Measurements from ENCODE around the gene PDE3A.

PDE3A gene

DNA sequence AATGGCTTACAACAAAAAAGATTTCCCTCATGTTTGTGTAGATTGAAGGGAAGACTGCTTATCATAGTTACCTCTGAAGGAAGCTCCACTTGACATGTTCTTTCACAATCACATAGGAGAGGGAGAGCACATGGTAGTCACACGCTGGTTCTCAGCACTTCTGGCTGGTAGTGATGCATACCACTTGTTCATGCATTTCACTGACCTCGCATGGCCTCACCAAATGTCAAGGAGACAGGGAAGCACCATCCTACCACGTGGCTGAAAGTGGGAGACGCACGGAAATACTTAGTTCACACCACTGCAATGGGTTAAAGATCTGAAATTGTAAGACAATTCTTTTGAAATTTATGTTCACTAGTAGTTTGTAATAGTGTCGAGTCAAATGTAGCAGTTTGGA is 74.0 kb downstream of the PDE3A start:
- H3K36me3 ChIP-seq (ENCODE audit: control insufficient read depth, insufficient read depth, low read length) = no peaks in the 10 kb centered on the region
- H3K4me3 ChIP-seq (ENCODE audit: low read depth, low read length) = no peak overlapping the region
- H3K9ac ChIP-seq (ENCODE audit: low read length) = no peak overlapping the region
- peaks cover 13% of the 10 kb centered on the region; the same call in 1 of the 2 replicates for H3K4me1 ChIP-seq (ENCODE audit: control insufficient read depth, insufficient read depth, low read length)
- no peaks in the 10 kb centered on the region for H3K9me3 ChIP-seq (ENCODE audit: control insufficient read depth, insufficient read depth, low read depth, low read length)
- H3K27ac ChIP-seq (ENCODE audit: low read depth, low read length) = no peak overlapping the region
- H3K27me3 ChIP-seq (ENCODE audit: control insufficient read depth, insufficient read depth, low read length) = no peaks in the 10 kb centered on the region

DNA sequence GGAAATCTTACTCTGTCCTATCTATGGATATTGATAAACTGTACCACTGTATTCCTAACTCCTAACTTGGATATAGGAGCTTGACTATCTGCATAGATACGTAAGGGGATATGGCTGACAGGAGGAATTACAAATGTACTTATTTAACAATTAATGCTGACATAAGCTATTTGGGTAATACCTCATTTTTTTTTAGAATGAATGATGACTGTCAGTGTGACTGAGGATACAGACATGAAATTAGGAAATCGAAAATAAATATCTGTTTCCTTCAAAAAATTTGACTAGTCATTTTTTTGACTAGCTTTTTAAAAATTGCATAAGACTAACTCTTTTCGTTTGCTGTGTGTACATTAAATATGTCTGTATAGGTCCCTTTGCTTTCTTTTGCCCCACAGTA is 74.9 kb downstream of the PDE3A start:
- Histone ChIP-seq H3K4me3 (ENCODE audit: low read depth, low read length) (no peak overlapping the region), H3K36me3 (ENCODE audit: control insufficient read depth, insufficient read depth, low read length) (no peaks in the 10 kb centered on the region), H3K9ac (ENCODE audit: low read length) (no peak overlapping the region), H3K9me3 (ENCODE audit: control insufficient read depth, insufficient read depth, low read depth, low read length) (no peaks in the 10 kb centered on the region), H3K27ac (ENCODE audit: low read depth, low read length) (no peak overlapping the region), H3K4me1 (ENCODE audit: control insufficient read depth, insufficient read depth, low read length) (peaks cover 16% of the 10 kb centered on the region; the same call in 1 of the 2 replicates), H3K27me3 (ENCODE audit: control insufficient read depth, insufficient read depth, low read length) (no peaks in the 10 kb centered on the region)

DNA sequence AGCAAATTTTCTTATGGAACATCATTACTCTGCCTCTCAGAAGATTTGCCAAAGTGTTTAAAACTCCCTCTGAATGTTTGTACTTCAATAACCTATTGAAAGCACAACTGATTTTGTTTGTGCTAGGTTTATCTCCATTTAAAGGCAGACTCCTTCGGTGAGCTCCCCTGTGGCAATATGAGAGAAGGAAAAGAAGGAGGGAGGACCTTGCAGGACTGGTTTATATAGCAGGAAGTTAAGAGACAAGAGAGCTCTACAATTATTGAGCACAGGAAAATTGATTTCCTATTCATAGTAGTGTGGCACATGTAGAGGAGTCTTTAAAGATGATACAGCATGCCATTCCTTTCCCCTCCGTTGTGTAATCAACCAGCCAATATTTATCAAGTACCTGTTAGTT is 75.5 kb downstream of the PDE3A start:
- Histone ChIP-seq H3K4me3 (ENCODE audit: low read depth, low read length) (no peak overlapping the region), H3K36me3 (ENCODE audit: control insufficient read depth, insufficient read depth, low read length) (no peaks in the 10 kb centered on the region), H3K27me3 (ENCODE audit: control insufficient read depth, insufficient read depth, low read length) (no peaks in the 10 kb centered on the region), H3K27ac (ENCODE audit: low read depth, low read length) (no peak overlapping the region), H3K9ac (ENCODE audit: low read length) (no peak overlapping the region), H3K4me1 (ENCODE audit: control insufficient read depth, insufficient read depth, low read length) (peaks cover 17% of the 10 kb centered on the region; the same call in 1 of the 2 replicates), H3K9me3 (ENCODE audit: control insufficient read depth, insufficient read depth, low read depth, low read length) (no peaks in the 10 kb centered on the region)

DNA sequence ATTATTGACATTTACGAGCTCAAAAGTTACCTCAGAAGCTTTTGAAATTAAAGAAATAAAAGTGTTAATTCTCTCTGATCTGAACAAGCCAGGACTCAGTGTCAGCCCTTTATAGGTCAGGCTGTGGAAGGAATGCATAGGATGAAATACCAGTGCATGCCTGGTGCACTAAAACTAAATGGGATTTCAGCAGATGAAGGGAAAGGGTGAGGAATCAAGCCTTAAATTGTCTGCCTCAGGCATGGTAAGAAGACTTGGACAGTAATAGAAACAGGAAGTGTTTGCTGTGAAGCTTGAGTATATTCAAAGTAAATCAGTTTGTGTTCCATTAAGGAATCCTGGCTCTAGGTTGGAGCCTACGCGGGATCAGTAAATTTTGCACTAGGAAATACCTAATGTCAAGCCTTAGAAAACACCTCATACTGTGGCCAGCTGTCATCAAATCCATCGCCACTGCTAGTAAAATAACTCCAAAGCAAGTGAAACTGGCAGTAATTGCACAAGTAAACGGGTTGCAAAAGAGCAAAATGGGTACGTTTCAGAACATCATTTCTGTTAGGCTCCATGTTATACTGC is 76.3 kb downstream of the PDE3A start:
- Histone ChIP-seq H3K4me1 (ENCODE audit: control insufficient read depth, insufficient read depth, low read length) (peaks cover 24% of the 10 kb centered on the region; the same call in 1 of the 2 replicates), H3K9ac (ENCODE audit: low read length) (no peak overlapping the region), H3K27me3 (ENCODE audit: control insufficient read depth, insufficient read depth, low read length) (no peaks in the 10 kb centered on the region), H3K4me3 (ENCODE audit: low read depth, low read length) (no peak overlapping the region), H3K36me3 (ENCODE audit: control insufficient read depth, insufficient read depth, low read length) (no peaks in the 10 kb centered on the region), H3K9me3 (ENCODE audit: control insufficient read depth, insufficient read depth, low read depth, low read length) (no peaks in the 10 kb centered on the region), H3K27ac (ENCODE audit: low read depth, low read length) (no peak overlapping the region)

DNA sequence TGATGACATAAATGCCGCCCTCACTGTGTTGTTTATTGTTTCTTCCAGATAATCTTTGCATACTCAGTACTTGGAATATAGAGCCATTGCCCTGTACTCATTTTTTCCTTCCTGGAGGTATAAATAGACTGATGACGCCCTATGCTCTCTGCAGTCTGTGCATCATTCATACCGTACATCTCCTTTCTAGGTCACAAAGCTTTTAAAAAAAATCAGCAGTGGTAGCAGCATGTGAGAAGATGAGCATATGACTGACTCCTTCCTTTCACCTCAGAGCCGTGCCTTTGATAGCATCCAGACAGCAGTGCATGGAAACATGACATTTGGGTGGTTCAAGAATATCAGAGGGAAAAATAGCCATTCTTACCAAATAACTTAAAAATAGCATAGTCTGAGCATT is 77.3 kb downstream of the PDE3A start:
- Histone ChIP-seq H3K4me1 (ENCODE audit: control insufficient read depth, insufficient read depth, low read length) (peaks cover 25% of the 10 kb centered on the region; the same call in 1 of the 2 replicates), H3K27me3 (ENCODE audit: control insufficient read depth, insufficient read depth, low read length) (no peaks in the 10 kb centered on the region), H3K9me3 (ENCODE audit: control insufficient read depth, insufficient read depth, low read depth, low read length) (no peaks in the 10 kb centered on the region), H3K4me3 (ENCODE audit: low read depth, low read length) (no peak overlapping the region), H3K9ac (ENCODE audit: low read length) (no peak overlapping the region), H3K27ac (ENCODE audit: low read depth, low read length) (no peak overlapping the region), H3K36me3 (ENCODE audit: control insufficient read depth, insufficient read depth, low read length) (no peaks in the 10 kb centered on the region)

DNA sequence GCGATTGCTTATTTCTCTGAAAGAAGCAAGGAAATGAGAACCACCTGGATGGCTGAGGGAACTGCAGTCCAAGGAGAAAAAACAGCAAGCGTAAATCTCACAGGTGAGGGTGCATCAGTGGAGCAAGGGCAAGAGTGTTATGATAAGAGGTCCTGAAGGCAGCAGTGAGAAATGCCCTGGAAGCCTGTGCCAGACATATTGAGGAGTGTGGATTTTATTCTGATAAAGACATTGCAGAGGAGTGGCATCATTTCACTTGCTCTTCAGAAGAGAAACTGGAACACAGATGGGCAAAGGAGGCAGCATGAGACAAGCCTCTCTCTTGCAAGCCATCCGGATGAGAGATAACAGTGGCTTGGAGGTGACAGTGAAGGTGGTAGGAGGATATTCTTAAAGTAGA is 78.5 kb downstream of the PDE3A start:
- H3K9ac ChIP-seq (ENCODE audit: low read length) = no peak overlapping the region
- no peaks in the 10 kb centered on the region for H3K27me3 ChIP-seq (ENCODE audit: control insufficient read depth, insufficient read depth, low read length)
- H3K4me1 ChIP-seq (ENCODE audit: control insufficient read depth, insufficient read depth, low read length) = peaks cover 25% of the 10 kb centered on the region; the same call in 1 of the 2 replicates
- no peaks in the 10 kb centered on the region for H3K36me3 ChIP-seq (ENCODE audit: control insufficient read depth, insufficient read depth, low read length)
- H3K4me3 ChIP-seq (ENCODE audit: low read depth, low read length) = no peak overlapping the region
- H3K9me3 ChIP-seq (ENCODE audit: control insufficient read depth, insufficient read depth, low read depth, low read length) = no peaks in the 10 kb centered on the region
- no peak overlapping the region for H3K27ac ChIP-seq (ENCODE audit: low read depth, low read length)

DNA sequence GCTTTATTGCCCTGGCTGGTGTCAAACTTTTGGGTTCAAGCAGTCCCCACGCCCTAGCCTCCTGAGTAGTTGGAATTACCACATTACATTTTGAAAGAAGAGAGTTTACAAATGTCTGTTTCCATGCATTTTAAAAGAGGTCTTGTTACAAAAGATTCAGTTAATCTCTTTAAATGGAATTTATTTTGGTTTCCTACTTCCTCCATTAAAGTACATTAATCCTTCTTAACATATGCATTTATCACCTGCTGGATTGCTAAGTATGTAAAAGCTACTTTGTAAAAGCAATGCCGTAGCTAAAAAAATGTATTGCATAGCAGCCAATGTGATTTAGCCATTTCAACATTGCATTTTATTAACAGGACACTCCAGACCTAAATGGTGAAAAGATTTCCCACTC is 80.4 kb downstream of the PDE3A start:
- no peak overlapping the region for H3K4me3 ChIP-seq (ENCODE audit: low read depth, low read length)
- H3K27me3 ChIP-seq (ENCODE audit: control insufficient read depth, insufficient read depth, low read length) = no peaks in the 10 kb centered on the region
- no peak overlapping the region for H3K9ac ChIP-seq (ENCODE audit: low read length)
- H3K27ac ChIP-seq (ENCODE audit: low read depth, low read length) = no peak overlapping the region
- H3K4me1 ChIP-seq (ENCODE audit: control insufficient read depth, insufficient read depth, low read length) = peaks cover 22% of the 10 kb centered on the region; the same call in 1 of the 2 replicates
- H3K36me3 ChIP-seq (ENCODE audit: control insufficient read depth, insufficient read depth, low read length) = no peaks in the 10 kb centered on the region
- no peaks in the 10 kb centered on the region for H3K9me3 ChIP-seq (ENCODE audit: control insufficient read depth, insufficient read depth, low read depth, low read length)

DNA sequence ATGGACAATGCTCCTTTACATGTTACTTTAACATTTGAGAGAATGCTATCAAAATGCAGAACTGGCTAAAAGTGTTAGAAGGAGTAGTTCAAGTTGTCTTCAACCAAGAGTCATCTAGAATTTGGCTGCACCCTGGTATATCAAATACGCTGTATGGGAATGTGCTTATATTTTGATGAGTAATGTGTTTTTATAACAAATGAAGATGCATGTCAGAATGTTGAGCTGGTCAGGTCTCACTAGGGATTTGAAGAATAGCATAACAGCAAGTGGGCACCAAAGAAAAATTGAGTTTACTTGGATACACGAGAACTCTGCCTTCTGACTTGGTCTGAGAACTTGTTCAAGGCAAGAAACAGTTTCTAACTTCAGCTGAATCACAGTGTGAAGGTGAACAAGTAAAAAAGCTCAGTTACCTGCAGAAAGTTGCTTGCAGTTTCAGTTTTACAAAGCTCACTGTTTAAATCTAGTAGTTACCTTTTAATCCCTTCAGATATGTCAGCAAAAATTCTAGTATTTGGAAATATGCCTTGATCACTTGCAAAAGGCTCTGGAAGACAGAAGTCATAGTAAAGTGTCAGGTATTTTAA is 82.3 kb downstream of the PDE3A start:
- no peak overlapping the region for H3K27ac ChIP-seq (ENCODE audit: low read depth, low read length)
- H3K4me1 ChIP-seq (ENCODE audit: control insufficient read depth, insufficient read depth, low read length) = peaks cover 11% of the 10 kb centered on the region; the same call in 1 of the 2 replicates

DNA sequence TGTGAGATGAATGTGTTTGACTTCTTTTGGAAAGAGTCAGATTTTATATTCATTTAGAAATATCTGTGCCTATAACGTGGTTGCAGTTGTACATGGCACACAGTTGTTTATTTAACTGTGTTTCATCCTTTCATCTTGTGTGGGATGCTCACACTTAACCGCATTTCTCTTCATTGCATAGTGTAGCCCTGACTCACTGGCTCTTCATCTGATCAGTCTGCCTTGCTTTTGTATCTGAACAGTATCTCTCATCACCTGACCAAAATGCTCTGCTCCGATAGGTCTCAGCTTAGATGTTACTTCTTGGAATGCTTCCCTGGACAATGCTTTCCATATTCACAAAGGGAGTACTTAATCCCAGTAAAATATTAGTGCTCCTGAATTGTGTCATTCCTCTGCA is 83.4 kb downstream of the PDE3A start:
- Histone ChIP-seq H3K36me3 (ENCODE audit: control insufficient read depth, insufficient read depth, low read length) (no peaks in the 10 kb centered on the region), H3K9ac (ENCODE audit: low read length) (no peak overlapping the region), H3K27me3 (ENCODE audit: control insufficient read depth, insufficient read depth, low read length) (no peaks in the 10 kb centered on the region), H3K27ac (ENCODE audit: low read depth, low read length) (no peak overlapping the region), H3K4me3 (ENCODE audit: low read depth, low read length) (no peak overlapping the region), H3K4me1 (ENCODE audit: control insufficient read depth, insufficient read depth, low read length) (peaks cover 11% of the 10 kb centered on the region; the same call in 1 of the 2 replicates), H3K9me3 (ENCODE audit: control insufficient read depth, insufficient read depth, low read depth, low read length) (no peaks in the 10 kb centered on the region)

More for the DNA sequence above, 82.3 kb downstream of the PDE3A start:
- H3K27me3 ChIP-seq (ENCODE audit: control insufficient read depth, insufficient read depth, low read length) = no peaks in the 10 kb centered on the region
- no peaks in the 10 kb centered on the region for H3K9me3 ChIP-seq (ENCODE audit: control insufficient read depth, insufficient read depth, low read depth, low read length)
- H3K4me3 ChIP-seq (ENCODE audit: low read depth, low read length) = no peak overlapping the region
- no peak overlapping the region for H3K9ac ChIP-seq (ENCODE audit: low read length)
- no peaks in the 10 kb centered on the region for H3K36me3 ChIP-seq (ENCODE audit: control insufficient read depth, insufficient read depth, low read length)

DNA sequence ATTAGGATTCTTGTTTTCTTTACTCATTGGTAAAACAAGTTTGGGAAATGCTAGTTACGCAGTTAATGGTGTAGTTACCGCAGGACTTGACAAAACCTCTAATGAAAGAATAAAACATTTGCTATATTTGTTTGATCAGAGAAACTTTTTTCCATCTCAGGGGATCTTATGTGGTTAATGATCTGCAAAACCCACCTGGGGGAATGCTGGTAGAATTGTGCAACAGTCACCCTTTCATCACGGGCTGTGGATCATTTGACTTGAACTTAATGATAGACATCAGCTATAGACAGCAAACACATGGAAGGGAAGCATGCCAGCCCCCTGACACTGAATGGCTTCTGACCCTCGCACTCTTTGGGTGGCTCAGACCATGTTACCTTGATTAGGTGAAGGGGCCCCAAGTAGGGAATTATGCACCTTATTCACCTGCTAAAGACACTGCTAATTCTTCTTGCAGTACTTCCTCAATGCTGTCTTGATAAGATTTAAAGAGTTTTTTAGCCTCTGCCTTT is 84.2 kb downstream of the PDE3A start:
- Histone ChIP-seq H3K4me3 (ENCODE audit: low read depth, low read length) (no peak overlapping the region), H3K4me1 (ENCODE audit: control insufficient read depth, insufficient read depth, low read length) (peaks cover 11% of the 10 kb centered on the region; the same call in 1 of the 2 replicates), H3K9me3 (ENCODE audit: control insufficient read depth, insufficient read depth, low read depth, low read length) (no peaks in the 10 kb centered on the region), H3K36me3 (ENCODE audit: control insufficient read depth, insufficient read depth, low read length) (no peaks in the 10 kb centered on the region), H3K9ac (ENCODE audit: low read length) (no peak overlapping the region), H3K27me3 (ENCODE audit: control insufficient read depth, insufficient read depth, low read length) (no peaks in the 10 kb centered on the region), H3K27ac (ENCODE audit: low read depth, low read length) (no peak overlapping the region)

DNA sequence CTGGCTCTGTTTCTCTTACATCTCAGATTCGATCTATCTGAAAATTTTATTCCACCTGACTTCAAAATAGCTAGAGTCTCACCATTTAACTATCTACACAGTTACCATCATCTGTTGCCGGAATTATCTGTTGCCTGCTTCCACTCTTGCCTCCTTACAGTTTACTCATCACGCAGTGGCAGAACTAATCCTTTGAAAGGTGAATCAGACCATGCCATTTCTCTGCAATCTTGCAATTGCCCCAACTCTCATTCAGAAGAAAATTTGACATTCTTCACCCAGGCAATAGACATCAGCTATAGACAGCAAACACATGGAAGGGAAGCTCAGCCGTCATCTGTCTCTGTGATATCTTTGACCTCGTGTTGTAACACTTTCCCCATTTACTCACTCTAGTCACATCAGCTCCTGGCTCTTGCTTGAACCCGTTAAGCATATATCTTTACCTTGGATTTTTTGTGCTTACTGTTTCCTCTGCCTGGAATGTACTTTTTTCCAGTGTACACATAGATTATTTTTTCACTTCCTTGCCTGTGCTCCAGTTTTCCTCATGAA is 85.5 kb downstream of the PDE3A start:
- H3K9me3 ChIP-seq (ENCODE audit: control insufficient read depth, insufficient read depth, low read depth, low read length) = no peaks in the 10 kb centered on the region
- no peak overlapping the region for H3K4me3 ChIP-seq (ENCODE audit: low read depth, low read length)
- peaks cover 7% of the 10 kb centered on the region; the same call in 1 of the 2 replicates for H3K4me1 ChIP-seq (ENCODE audit: control insufficient read depth, insufficient read depth, low read length)
- no peaks in the 10 kb centered on the region for H3K27me3 ChIP-seq (ENCODE audit: control insufficient read depth, insufficient read depth, low read length)
- no peak overlapping the region for H3K9ac ChIP-seq (ENCODE audit: low read length)
- H3K27ac ChIP-seq (ENCODE audit: low read depth, low read length) = no peak overlapping the region
- H3K36me3 ChIP-seq (ENCODE audit: control insufficient read depth, insufficient read depth, low read length) = no peaks in the 10 kb centered on the region
